NCI-H446 treated with DMSO at 0.1 percent for 48 hours (cell line): Measurements from ENCODE around the gene MBTPS1.

Experiments
- DNase-seq: peaks from one replicate; lab custom pipeline; 2025; lab: John Stamatoyannopoulos, UW

MBTPS1 gene

GRCh38 chr16:84052071-84052622, 64.6 kb downstream of the MBTPS1 start:
- DNase-seq = no peak

GRCh38 chr16:84050316-84050715, 66.4 kb downstream of the MBTPS1 start:
- no peak for DNase-seq

GRCh38 chr16:84049403-84050060, 67.2 kb downstream of the MBTPS1 start:
- DNase-seq = no peak

- DNase-seq = no peak
Observed at GRCh38 chr16:84048871-84049270, 67.9 kb downstream of the MBTPS1 start.

GRCh38 chr16:84048270-84048669, 68.5 kb downstream of the MBTPS1 start:
- no peak for DNase-seq

- DNase-seq = no peak
Observed at GRCh38 chr16:84047626-84048025, 69.1 kb downstream of the MBTPS1 start.

- no peak for DNase-seq
Observed at GRCh38 chr16:84047206-84047605, 69.5 kb downstream of the MBTPS1 start.

GRCh38 chr16:84045818-84046470, 70.8 kb downstream of the MBTPS1 start:
- no peak for DNase-seq

GRCh38 chr16:84045001-84045817, 71.5 kb downstream of the MBTPS1 start:
- DNase-seq = no peak

GRCh38 chr16:84044118-84044488, 72.6 kb downstream of the MBTPS1 start:
- no peak for DNase-seq

- no peak for DNase-seq
Observed at GRCh38 chr16:84043486-84044117, 73.1 kb downstream of the MBTPS1 start.

- no peak for DNase-seq
Observed at GRCh38 chr16:84042879-84043485, 73.8 kb downstream of the MBTPS1 start.

GRCh38 chr16:84042308-84042878, 74.3 kb downstream of the MBTPS1 start, which contains the start of gene SLC38A8:
TSS of gene SLC38A8 (minus strand) at chr16:84042795. CDS start at chr16:84042157, 638 bp downstream.
- DNase-seq = no peak

GRCh38 chr16:84041881-84042280, 74.9 kb downstream of the MBTPS1 start:
- no peak for DNase-seq

- no peak for DNase-seq
Observed at GRCh38 chr16:84040823-84041820, 75.6 kb downstream of the MBTPS1 start.

GRCh38 chr16:84040226-84040822, 76.4 kb downstream of the MBTPS1 start:
- no peak for DNase-seq

GRCh38 chr16:84039696-84040095, 77.0 kb downstream of the MBTPS1 start:
- DNase-seq = no peak

GRCh38 chr16:84038469-84038868, 78.3 kb downstream of the MBTPS1 start:
- no peak for DNase-seq

- DNase-seq = no peak
Observed at GRCh38 chr16:84036982-84037425, 79.7 kb downstream of the MBTPS1 start.

- no peak for DNase-seq
Observed at GRCh38 chr16:84036131-84036530, 80.6 kb downstream of the MBTPS1 start.
